Memory B cell (primary cell): ENCODE data around the gene FMC1.
A peak's percentile ranks its signal among the peaks of the same experiment; 100 is the strongest.
"Not testable (repeated sequence)": the region's sequence is repeated elsewhere in the genome, so short reads cannot be mapped to it uniquely, and the experiment has no call there.

Experiments
- ATAC-seq: fragments of 150-1000 bp; cut with Tn5 transposase; 2 replicates; pipeline ENCODE4 v1.10.0; 2021; ENCODE audit warnings: low read depth, mild to moderate bottlenecking, moderate library complexity
- DNase-seq, 2 donors: peaks; one replicate each; pipeline ENCODE4 v3.0.0; 2022; ENCODE audit warnings: low spot score in 2 of 2
- H3K27ac Mint-ChIP-seq: one replicate; pipeline ENCODE4 v1.8.0; 2022; ENCODE audit warnings: mild to moderate bottlenecking, moderate library complexity, mixed read lengths
- H3K27me3 Mint-ChIP-seq: one replicate; pipeline ENCODE4 v1.8.0; 2022; ENCODE audit warnings: mixed read lengths
- H3K36me3 Mint-ChIP-seq: one replicate; pipeline ENCODE4 v1.8.0; 2022; ENCODE audit warnings: mild to moderate bottlenecking, mixed read lengths
- H3K4me1 Mint-ChIP-seq: one replicate; pipeline ENCODE4 v1.8.0; 2022; ENCODE audit warnings: mixed read lengths
- H3K4me3 Mint-ChIP-seq: one replicate; pipeline ENCODE4 v1.8.0; 2022; ENCODE audit warnings: mild to moderate bottlenecking, moderate library complexity, mixed read lengths
- H3K9me3 Mint-ChIP-seq: one replicate; pipeline ENCODE4 v1.8.0; 2022; ENCODE audit warnings: mixed read lengths

Gene FMC1, protein sequence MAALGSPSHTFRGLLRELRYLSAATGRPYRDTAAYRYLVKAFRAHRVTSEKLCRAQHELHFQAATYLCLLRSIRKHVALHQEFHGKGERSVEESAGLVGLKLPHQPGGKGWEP

DNA sequence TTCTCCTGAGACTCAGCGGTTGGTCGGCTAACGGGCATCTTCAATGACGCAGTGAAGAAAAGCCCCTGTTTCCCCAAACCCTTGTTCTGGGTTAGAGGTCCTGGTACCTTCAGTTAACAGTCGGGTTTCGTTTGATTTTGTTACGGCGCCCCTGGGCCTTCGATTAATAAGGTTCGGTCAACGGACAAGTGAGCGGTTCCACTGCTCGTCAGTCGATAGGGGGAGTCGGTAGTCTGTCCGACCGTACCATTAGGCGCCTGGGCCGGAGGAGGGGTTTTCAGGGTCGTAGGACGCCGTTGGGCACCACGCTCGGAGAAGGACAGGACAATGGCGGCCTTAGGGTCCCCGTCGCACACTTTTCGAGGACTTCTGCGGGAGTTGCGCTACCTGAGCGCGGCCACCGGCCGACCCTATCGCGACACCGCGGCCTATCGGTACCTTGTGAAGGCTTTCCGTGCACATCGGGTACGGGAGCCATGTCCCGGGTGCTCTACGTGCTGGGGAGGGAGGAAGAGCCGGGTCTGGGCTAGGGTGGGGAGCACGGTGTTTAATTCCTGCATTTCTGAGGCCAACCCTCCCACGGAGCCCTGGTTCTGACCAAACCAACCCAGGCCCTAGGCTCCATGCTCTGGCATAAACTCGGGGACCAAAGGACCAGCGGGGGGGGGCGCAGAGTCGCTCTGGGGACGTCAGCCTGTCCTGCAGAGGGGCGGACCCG is at the start of gene FMC1:
TSS of gene FMC1 (plus strand) at position 280 of the 718 bp plus-strand sequence. CDS start at position 328, 48 bp downstream.
- peak within 1 kb of the TSS; percentile 100 for H3K27ac Mint-ChIP-seq
- H3K4me3 Mint-ChIP-seq, result peak within 1 kb of the TSS; percentile 98

DNA sequence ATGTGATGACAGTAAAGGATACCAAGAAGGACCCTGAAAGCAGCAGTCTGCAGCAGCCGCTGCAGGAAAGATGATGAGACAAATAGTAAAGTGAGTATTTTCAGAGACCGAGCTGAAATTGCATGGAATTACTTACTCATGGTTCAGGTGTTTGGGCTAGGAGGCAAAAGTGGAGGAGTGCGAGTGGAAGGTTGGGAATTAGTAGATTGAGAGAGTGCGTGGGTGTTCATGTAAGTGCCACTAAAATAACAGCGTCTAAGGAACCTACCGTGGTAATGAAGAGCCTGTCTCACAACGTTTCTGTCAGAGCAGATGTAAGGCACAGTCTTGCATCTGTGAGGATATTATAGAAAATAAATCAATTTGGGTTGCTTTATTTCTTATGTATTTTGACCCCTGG is 48.3 kb upstream of the FMC1 start:
- DNase-seq (no peak), ATAC-seq (no peak)
- Mint-ChIP-seq H3K27ac (no peak overlapping the region), H3K4me1 (no peaks in the 10 kb centered on the region), H3K9me3 (no peaks in the 10 kb centered on the region), H3K27me3 (no peaks in the 10 kb centered on the region), H3K36me3 (peaks cover 29% of the 10 kb centered on the region), H3K4me3 (no peak overlapping the region)

More for the DNA sequence above, at the start of gene FMC1:
- DNase-seq, result peak; percentile 80 to 82
- peaks cover 5% of the 10 kb centered on the region for H3K36me3 Mint-ChIP-seq
- H3K9me3 Mint-ChIP-seq, result peaks cover 2% of the 10 kb centered on the region
- H3K4me1 Mint-ChIP-seq, result peaks cover 23% of the 10 kb centered on the region
- no peaks in the 10 kb centered on the region for H3K27me3 Mint-ChIP-seq
- peak; percentile 50 for ATAC-seq

DNA sequence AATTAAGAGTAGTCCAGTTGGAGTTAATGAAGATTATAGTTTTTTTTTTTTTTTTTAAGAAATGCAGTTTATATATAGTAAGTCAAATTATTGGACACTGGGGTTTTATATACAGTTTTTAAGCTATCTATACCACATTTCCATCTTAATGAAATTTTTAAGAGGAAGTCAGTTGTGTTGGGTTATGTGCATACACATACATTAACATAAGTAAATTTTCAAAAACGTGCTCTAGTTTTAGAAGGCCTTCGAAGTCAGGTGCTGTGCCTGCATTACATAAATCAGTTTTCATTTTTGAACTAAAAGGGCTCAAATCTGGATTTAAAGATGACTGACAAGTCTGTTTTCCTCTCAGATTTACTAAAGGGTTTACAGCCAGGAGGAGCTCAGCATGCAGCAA is 47.6 kb upstream of the FMC1 start:
- no peak overlapping the region for H3K27ac Mint-ChIP-seq
- no peaks in the 10 kb centered on the region for H3K27me3 Mint-ChIP-seq

DNA sequence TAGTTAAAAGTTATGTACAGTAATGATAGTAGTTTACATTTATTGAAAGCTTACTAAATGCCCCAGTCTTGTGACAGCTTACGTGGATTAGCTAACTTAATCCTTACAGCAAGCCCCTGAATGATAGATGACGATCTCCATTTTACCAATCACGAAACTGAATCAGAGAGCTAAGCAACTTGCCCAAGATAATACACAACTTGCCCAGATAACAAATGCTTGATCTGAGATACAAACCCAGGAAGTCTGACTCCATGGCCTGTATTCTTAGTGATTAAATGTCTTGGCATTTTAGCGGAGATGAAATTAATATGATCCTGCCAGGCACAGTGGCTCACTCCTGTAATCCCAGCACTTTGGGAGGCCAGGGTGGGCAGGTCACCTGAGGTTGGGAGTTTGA is 46.9 kb upstream of the FMC1 start:
- no peak for ATAC-seq
- Mint-ChIP-seq H3K4me3 (no peak overlapping the region), H3K9me3 (no peaks in the 10 kb centered on the region), H3K27ac (no peak overlapping the region), H3K36me3 (peaks cover 25% of the 10 kb centered on the region), H3K27me3 (no peaks in the 10 kb centered on the region), H3K4me1 (no peaks in the 10 kb centered on the region)
- DNase-seq, result no peak

More for the DNA sequence above, 47.6 kb upstream of the FMC1 start:
- DNase-seq, result no peak
- no peak for ATAC-seq
- H3K4me1 Mint-ChIP-seq, result no peaks in the 10 kb centered on the region
- H3K4me3 Mint-ChIP-seq, result no peak overlapping the region
- H3K36me3 Mint-ChIP-seq, result peaks cover 25% of the 10 kb centered on the region
- H3K9me3 Mint-ChIP-seq, result no peaks in the 10 kb centered on the region

DNA sequence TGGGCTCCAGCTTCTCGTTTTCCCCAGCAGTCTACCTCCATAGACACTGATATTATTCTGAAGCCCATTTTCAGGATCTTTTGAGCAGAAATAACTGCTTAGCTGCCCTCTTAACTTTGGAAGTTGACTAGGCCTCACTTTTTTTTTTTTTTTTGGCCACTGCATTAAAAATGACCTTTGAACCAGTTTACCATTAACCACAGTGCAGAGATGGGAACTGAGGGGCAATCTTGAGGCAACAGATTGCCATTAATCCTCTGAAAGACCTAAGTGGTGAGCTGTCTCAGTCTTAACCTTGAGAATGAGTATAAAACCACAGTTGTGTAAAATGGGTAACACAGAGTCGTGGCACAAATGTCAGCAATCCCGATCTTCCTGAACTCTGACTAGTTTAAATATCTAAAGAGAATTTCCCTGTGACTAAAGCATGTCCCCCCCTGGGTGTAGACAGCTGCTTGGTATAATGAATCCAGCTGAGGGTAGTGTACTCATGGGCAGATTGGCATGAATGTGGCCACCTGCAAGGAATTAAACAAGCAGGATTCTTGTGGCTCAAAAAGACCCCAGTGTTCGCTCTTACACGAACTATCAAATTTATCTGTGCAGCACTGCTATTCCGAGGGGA is 46.1 kb upstream of the FMC1 start:
- Mint-ChIP-seq H3K9me3 (no peaks in the 10 kb centered on the region), H3K27me3 (no peaks in the 10 kb centered on the region), H3K36me3 (peaks cover 25% of the 10 kb centered on the region), H3K27ac (peak overlapping the region; percentile 60), H3K4me3 (no peak overlapping the region), H3K4me1 (no peaks in the 10 kb centered on the region)
- DNase-seq (no peak), ATAC-seq (no peak)

DNA sequence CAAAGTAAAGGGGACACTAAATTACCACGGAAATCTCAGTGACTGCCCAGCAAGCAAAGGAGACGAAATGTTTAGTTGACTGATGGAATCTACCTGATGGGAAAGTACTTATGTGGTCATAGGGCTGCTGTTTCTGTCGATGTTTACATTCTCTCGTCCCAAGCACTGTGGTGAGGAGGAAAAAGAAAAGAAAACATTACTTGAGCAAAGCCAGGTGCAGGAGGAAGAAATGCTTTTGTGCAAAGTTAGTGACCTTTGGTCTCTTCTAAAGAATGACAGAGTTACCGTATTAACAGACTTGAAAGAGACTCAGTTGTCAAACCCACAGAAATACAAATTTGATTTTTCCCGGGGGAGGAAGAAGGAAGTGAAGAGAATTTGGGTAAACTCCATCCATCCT is 43.3 kb upstream of the FMC1 start:
- Mint-ChIP-seq H3K9me3 (no peaks in the 10 kb centered on the region), H3K4me1 (no peaks in the 10 kb centered on the region), H3K27me3 (no peaks in the 10 kb centered on the region), H3K36me3 (peaks cover 22% of the 10 kb centered on the region), H3K27ac (no peak overlapping the region), H3K4me3 (no peak overlapping the region)
- DNase-seq (no peak), ATAC-seq (no peak)

DNA sequence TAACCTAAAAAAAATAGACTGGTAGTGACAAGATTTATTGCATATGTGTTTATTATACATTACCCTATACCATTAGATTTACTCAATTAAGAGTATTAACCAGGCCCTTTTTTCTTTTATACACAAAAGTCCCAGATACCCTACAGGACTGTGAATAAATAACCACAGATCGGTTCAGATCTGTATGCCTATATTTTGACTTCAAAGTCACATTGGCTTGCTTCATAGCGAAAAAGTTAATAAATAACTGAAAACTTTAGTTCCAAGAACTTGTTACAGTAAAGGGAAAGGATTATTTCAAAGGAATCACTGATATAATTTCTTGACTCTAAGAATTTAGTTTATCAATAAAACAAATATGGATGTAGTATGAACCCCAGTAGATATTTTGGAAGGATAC is 41.8 kb upstream of the FMC1 start:
- H3K27me3 Mint-ChIP-seq, result no peaks in the 10 kb centered on the region
- H3K4me3 Mint-ChIP-seq, result no peak overlapping the region
- DNase-seq, result no peak
- no peaks in the 10 kb centered on the region for H3K9me3 Mint-ChIP-seq
- no peak for ATAC-seq
- H3K4me1 Mint-ChIP-seq, result no peaks in the 10 kb centered on the region
- H3K27ac Mint-ChIP-seq, result no peak overlapping the region
- peaks cover 19% of the 10 kb centered on the region for H3K36me3 Mint-ChIP-seq

DNA sequence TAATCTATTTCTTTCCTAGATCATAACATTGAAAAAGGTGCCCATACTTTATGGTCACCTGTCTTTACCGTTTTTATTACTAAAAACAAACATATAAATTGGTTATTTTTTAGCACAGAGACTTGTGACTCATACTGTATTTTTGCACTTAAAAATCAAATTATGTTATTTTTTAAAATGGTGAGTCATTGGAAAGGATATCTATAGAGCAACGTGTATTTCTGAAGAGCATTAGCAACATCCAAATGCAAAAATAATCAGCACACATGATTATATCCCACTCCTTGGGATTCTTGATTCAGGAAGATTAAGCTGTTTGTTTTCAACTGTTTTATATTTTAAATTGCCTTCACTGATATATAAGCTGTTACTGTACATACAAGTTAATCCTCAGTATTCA is 40.7 kb upstream of the FMC1 start:
- DNase-seq (no peak), ATAC-seq (no peak)
- no peaks in the 10 kb centered on the region for H3K27me3 Mint-ChIP-seq
- peaks cover 16% of the 10 kb centered on the region for H3K36me3 Mint-ChIP-seq
- H3K9me3 Mint-ChIP-seq, result no peaks in the 10 kb centered on the region
- H3K4me1 Mint-ChIP-seq, result no peaks in the 10 kb centered on the region
- no peak overlapping the region for H3K27ac Mint-ChIP-seq
- H3K4me3 Mint-ChIP-seq, result no peak overlapping the region

DNA sequence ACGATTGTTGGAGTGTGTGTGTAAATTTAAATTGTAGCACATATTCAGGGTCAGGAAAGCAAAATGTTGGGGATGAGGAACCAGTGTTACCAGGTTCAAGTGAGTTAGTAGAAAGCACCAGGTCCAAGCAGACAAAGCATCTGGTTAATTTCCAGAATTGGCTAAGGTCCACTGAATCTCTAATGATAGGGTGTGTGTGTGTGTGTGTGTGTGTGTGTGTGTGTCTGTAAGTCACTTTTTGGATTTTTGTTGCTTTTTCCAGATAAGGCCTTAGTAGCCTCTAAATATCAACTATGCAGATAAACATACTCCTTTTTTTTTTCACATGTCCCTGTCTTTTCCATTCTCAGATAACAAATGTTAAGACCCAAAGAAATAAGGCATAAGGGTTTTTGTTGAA is 36.6 kb upstream of the FMC1 start:
- H3K4me3 Mint-ChIP-seq, result no peak overlapping the region
- H3K27me3 Mint-ChIP-seq, result no peaks in the 10 kb centered on the region
- H3K27ac Mint-ChIP-seq, result no peak overlapping the region
- no peak for ATAC-seq
- H3K36me3 Mint-ChIP-seq, result peaks cover 12% of the 10 kb centered on the region
- no peaks in the 10 kb centered on the region for H3K4me1 Mint-ChIP-seq
- DNase-seq, result no peak
- no peaks in the 10 kb centered on the region for H3K9me3 Mint-ChIP-seq

DNA sequence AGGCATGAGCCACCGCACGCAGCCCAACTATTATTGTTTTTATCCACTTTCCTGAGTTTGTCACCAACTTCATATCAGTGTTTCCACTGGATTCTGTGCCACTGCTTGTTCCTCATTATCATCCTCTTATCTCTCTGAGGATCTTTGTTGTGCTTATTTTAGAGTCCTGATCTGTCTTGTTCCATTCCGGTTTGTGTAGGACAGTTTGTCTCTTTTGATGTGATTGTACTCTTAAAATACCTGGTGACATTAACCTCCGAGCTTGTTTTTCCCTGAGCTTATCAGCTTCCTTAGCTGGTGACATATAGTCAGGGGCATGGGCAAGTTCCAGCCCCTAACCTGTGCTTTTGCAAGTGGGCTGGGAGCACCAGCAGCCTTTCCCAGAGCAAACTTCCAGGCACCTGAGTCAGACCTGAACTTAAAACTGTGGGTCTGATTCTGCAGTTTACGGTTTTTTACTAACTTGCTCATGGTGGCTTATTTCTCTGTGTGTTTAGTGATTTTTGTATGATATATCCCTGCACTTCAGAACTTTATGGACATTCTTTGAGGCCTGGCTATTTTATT is 23.1 kb upstream of the FMC1 start:
- no peaks in the 10 kb centered on the region for H3K9me3 Mint-ChIP-seq
- peaks cover 2% of the 10 kb centered on the region for H3K27me3 Mint-ChIP-seq
- no peaks in the 10 kb centered on the region for H3K36me3 Mint-ChIP-seq
- no peak overlapping the region for H3K4me3 Mint-ChIP-seq
- DNase-seq (no peak), ATAC-seq (no peak)
- no peak overlapping the region for H3K27ac Mint-ChIP-seq
- no peaks in the 10 kb centered on the region for H3K4me1 Mint-ChIP-seq

DNA sequence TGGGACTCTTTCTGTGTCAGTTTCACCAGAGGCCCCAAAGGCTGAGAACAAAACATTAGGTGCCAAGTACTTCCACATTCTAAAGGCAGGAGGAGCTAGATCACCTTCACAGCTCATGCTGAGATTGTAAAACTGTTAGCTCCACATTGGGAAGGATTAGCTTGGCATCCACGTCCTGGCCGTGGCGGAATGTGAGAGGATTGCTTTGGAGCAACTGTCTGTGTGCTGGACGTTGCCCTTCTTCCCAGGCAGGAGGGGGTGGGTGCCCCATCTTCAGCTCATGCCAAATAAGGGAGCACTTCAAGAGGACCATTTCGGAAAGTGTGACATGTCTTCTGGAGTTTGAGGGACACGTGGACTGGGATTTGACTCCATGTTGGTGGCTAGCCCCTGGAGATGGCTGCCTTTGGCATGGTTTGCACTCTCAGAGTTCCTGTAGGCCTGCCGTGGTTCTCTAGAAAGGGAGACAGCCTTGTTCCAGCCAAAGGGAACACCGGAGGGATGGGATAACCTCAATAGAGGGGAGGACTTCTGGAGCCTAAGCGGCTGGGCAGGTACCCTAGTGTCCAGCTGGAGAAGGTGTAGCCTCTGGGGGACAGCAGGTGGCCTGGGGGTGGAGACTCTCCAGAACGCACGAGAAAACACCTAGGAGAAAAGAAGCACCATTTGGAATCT is 19.9 kb upstream of the FMC1 start:
- Mint-ChIP-seq H3K27ac (no peak overlapping the region), H3K9me3 (no peaks in the 10 kb centered on the region), H3K36me3 (no peaks in the 10 kb centered on the region), H3K4me3 (no peak overlapping the region), H3K27me3 (peaks cover 2% of the 10 kb centered on the region), H3K4me1 (no peaks in the 10 kb centered on the region)
- DNase-seq (no peak), ATAC-seq (no peak)

DNA sequence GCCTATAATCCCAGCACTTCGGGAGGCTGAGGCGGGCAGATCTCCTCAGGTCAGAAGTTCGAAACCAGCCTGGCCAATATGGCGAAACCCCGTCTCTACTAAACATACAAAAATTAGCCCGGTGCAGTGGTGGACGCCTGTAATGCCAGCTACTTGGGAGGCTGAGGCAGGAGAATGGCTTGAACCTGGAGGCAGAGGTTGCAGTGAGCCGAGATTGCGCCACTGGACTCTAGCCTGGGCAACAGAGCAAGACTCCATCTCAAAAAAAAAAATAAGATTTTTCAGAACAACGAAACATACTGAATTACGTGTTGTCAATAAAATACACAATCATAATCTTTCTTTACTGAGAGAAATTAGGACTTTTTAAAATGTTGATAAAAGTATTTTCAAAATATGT is 16.4 kb upstream of the FMC1 start:
- H3K9me3 Mint-ChIP-seq, H3K4me1 Mint-ChIP-seq: not testable (repeated sequence)

DNA sequence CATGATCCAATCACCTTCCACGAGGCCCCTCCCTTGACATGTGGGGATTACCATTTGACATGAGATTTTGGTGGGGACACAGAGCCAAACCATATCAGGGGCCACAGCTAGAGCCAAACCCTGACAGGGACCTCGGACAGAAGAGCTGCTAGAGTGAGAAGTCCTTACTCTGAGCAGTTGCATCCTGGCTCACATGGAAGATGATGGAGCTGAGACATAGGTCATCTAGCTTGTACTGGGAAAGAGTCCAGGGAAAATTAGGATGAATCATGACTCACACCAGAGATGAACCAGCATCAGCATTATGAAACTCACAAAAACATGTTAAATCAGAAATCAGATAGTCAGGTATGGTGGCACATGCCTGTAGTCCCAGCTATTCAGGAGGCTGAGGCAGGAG is 12.8 kb upstream of the FMC1 start:
- Mint-ChIP-seq H3K4me3 (no peak overlapping the region), H3K36me3 (no peaks in the 10 kb centered on the region), H3K27me3 (no peaks in the 10 kb centered on the region), H3K4me1 (peaks cover 4% of the 10 kb centered on the region), H3K9me3 (no peaks in the 10 kb centered on the region), H3K27ac (no peak overlapping the region)
- no peak for ATAC-seq
- no peak for DNase-seq

More for the DNA sequence above, 16.4 kb upstream of the FMC1 start:
- ATAC-seq, DNase-seq, H3K36me3 Mint-ChIP-seq, H3K27ac Mint-ChIP-seq, H3K27me3 Mint-ChIP-seq, H3K4me3 Mint-ChIP-seq: not testable (repeated sequence)

DNA sequence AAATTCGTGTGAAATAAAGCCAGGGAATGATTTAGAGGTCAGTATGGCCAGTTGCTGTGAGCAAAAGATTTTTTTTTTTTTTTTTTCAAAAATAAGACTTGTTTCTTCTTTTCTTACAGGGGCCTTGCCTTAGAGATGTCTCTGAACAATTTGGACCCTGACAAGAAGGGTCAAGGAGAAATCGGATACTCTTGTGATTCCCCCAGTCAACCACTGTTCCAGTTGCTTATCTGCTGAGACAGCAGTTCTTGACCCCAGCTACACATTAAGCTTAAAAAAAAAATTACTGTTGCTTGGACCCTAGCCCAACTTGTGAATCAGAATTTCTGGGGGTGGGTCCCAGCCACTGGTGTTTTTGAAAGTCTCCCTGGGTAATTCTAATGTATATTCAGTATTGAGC is 12.0 kb upstream of the FMC1 start:
- no peak overlapping the region for H3K4me3 Mint-ChIP-seq
- H3K4me1 Mint-ChIP-seq, result peaks cover 4% of the 10 kb centered on the region
- ATAC-seq (no peak), DNase-seq (no peak)
- no peaks in the 10 kb centered on the region for H3K9me3 Mint-ChIP-seq
- H3K27me3 Mint-ChIP-seq, result no peaks in the 10 kb centered on the region
- H3K36me3 Mint-ChIP-seq, result no peaks in the 10 kb centered on the region
- H3K27ac Mint-ChIP-seq, result no peak overlapping the region
